NCI-H345 (cell line): ENCODE data around the gene ZFP57.
A peak's percentile ranks its signal among the peaks of the same experiment; 100 is the strongest.
"Not testable (repeated sequence)": the region's sequence is repeated elsewhere in the genome, so short reads cannot be mapped to it uniquely, and the experiment has no call there.

Experiments used
- DNase-seq: peaks from one replicate; lab custom pipeline; 2025; lab: John Stamatoyannopoulos, UW

Gene ZFP57

DNA sequence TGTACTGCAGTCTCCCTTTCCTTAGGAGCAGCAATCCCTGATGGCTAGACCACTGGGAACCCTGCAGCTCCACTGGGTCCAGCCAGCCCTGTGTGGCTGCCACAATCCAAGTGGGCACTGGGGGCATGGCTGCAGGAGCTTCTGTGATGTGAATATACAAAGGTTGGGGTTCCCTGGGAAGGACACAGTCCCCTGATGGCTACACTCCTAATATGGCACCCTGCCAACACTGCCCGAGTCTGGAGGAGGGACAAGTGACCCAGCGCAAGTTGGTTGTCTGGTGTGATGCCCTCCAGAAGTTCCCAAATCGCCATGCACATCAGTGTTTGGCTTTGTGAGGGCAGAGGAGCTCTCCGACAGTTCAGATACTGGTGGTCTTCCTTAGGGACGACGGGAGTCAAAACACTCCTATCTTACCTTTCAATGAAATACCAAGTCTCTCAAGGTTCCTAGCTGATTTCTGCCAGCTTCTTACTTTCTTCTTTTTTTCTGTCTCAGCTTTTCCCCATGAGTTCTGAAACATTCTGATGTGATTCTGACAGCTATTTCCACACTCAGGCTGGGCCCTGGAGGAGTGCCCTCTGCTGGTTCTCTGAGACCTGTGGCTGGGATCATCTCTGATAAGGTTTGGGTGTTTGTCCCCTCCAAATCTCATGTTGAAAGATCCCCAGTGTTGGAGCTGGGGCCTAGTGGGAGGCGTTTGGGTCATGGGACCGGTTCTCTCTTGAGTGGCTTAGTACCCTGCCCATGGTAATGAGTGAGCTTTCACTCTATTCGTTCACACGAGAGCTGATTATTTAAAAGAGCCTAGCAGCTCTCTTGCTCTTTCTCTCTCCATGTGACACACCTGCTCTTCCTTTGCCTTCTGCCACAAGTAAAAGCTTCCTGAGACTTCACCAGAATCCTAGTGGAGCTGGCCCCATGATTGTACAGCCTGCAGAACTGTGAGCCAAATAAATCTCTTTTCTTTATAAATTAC is 15.5 kb upstream of the ZFP57 start:
- peak; percentile 25 for DNase-seq

DNA sequence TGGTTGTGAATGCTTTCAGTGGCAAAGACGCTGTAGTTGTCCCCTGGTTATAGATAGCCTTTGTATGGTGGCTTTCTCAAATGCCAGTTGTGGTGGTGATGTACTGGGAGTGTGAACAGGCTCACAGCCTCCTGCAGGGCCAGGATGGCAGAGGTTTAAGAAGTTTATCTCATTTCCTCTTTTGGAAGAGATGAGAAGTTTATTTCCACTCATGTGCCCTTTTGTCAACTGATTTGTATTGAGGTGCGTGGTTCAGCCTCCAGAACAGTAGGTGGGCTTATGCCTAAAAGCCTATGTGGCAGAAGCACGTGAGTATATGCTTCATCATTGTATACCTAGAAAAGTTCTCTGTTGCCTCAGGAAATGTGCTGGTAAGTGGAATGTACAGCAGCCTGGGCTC is 13.7 kb upstream of the ZFP57 start:
- DNase-seq, result no peak

DNA sequence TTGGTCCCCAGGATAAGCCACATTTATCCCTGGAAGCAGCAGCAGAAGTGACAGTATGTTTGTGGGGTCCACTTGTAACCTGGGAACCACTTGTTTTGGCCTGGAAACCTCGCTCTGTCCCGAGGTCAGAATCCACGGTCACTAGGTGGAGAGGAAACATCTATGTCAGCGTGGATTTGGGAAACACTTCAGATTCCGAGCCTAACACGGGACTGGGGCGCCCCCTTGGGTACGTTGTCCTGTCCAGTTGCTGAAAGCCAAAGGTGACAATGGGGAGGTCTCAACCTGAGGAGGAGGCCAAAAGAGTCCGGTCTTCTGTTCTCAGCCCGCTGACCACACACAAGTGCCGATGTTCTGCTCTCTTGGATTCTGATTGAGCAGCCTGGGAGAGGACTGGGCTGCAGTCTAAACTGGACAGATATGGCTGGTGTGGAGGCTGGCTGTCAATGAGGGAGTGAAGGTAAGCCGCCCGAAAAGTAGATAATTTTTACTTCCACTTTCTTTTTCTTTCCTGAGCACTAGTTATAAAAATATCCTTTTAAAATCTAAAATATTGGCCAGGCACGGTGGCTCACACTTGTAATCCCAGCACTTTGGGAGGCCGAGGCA is 4.9 kb upstream of the ZFP57 start:
- DNase-seq, result no peak

DNA sequence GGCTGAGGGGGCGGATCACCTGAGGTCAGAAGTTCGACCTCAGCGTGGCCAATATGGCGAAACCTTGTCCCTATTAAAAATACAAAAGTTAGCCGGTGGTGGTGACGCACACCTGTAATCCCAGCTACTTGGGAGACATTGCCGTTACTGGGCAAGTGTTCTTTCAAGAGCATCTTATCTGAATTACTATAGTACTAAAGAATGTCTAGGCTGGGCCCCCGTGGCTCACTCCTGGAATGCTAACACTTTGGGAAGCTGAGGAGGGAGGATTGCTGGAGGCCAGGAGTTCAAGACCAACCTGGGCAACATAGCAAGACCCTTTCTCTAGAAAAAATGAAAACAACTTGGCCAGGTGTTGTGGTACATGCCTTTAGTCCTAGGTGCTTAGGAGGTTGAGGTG is 859 bp upstream of the ZFP57 start:
- no peak for DNase-seq

DNA sequence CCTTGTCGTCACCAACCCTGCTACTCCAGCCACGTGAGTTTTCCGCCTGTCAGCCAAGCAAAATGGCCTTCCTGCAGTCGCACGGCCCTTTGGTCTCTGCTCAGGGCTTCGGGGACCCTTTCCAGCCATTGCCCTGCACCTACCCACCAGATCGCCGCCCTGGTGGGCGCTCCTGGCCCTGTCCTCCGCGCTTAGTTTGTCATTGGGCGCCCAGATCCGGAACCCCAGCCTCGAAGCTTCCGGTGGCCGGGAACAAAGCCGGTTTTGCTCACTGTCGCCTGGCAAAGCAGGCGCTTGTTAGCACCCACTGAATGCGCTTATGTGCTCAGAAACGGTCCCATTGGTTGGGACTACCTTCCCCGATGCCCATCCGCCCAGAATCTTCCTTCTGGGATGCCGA is 536 bp downstream of the ZFP57 start:
- no peak for DNase-seq

DNA sequence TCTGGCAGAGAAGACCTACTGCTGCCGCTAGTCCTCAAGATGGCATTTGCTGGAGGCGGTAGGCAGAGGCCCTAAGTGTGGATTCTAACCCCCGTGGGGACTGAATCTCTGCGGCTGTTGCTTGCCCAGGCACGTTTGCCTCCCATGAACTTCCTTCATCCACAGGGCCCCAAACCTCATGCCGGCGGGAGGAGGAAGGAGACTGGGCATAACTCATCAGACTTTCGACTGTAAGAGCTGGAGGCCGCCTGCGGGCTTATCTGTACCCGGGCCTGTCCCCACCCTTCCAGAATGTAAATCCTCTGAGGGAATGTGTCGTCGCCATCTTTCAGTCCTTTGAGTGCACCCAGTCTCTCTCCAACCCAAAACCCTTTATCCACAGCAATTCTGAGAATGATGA is 990 bp downstream of the ZFP57 start:
- DNase-seq, result no peak

DNA sequence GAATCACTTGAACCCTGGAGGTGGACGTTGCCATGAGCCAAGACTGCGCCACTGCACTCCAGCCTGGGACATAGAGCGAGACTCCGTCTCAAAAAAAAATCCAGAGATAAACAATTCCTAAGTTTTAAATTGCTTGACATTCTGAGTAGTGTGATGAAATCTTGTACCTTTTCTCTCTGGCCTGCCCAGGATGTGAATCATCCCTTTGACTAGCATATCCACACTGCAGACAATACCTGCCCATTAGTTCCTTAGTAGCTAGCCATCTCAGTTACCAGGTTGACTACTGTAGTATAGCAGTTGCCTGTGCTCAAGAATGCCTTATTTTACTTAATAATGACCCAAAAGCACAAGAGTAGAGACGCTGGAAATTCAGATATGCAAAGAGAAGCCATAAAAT is 2.8 kb downstream of the ZFP57 start:
- no peak for DNase-seq

DNA sequence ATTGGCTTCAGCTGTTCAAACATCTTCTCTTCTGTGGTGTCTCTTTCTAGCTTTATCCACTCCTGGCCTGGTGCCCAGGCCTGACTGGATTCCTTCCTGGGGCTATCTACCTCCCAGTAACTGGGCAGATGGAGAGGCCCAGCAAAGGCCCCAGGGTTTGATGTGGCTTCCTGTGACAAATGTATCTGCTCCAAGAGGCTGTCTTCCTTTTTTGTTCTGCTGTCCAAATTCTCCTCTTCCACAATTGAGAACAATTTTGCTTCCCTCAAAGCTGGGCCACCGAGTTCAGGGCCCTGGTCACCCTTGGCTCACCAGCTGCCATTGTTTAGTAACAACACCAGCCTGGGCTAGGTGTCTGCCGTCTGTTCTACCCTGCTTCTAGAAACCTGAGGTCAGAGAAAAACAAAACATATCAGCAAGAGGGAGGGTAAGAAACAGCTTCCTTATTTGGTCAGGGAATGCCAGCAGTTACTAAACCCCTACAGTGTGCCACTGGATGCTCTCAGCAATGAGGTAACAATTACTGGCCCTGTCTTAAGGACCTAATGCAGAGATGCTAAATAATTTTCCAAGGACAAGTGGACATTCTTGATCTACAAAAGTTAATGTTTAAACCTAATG is 3.9 kb downstream of the ZFP57 start:
- DNase-seq, result peak; percentile 80

DNA sequence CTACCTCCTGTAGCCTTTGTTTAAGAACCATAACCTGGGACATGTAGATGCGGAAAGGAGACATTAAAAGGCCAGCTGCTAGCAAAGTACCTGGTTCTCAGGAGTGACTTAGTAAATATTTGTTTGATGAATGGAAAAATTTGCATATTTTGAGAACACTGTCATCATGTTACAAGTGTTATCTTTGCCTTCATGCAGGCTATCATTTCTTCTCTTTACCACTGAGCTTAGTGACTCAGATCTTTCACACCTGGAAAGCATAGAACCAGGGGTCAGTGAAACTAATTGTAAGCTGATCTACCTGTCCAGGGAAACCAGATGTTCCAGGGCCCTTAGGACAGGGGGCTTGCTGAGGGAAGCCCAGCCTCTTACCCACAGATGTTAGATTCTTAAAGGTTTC is 5.4 kb downstream of the ZFP57 start:
- peak; percentile 35 for DNase-seq

DNA sequence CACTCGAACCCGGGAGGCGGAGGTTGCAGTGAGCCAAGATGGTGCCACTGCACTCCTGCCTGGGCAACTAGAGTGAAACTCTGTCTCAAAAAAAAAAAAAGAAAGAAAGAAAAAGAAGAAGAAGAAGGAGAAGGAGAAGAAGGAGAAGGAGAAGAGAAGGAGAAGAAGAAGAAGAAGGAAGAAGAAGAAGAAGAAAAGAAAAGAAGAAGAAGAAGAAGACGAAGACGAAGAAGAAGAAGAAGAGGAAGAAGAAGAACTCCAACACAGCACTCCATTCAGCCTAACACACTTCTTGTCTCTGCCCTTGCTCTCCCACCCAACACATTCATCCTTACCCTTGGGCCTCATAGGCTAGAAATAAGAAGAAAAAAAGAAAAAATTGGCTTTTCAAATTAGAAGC is 6.9 kb downstream of the ZFP57 start:
- no peak for DNase-seq

DNA sequence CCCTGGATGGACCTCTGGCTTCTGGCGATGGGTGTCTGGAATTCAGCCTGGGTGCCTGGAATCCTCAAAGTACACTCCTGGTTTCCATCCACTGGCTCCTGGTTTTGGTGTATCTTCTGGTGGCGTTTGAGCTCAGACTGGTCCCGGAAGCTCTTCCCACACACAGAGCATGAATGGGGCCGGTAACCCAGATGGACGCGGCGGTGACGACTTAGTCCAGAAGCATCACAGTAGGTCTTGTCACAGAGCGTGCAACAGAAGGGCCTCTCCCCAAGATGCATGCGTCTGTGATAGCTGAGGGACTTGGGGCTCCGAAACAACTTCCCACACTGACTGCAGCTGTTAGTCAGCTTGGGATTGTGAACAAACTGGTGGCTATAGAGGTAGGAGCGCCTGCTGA is 7.8 kb downstream of the ZFP57 start:
- DNase-seq, result no peak

DNA sequence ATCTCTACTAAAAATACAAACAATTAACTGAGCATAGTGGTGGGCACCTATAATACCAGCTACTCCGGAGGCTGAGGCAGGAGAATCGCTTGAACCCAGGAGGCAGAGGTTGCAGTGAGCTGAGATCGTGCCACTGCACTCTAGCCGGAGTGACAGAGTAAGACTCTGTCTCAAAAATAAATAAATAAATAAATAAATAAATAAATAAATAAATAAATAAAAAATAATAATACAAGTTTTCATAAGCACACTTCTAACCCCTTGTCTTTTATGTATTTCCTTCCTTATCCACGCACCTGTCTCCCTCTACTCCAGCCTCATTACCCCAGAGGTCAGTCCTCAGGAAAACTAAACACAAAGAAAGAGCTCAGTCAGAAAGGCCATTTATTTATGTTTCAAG is 8.8 kb downstream of the ZFP57 start:
- not testable (repeated sequence) for DNase-seq

DNA sequence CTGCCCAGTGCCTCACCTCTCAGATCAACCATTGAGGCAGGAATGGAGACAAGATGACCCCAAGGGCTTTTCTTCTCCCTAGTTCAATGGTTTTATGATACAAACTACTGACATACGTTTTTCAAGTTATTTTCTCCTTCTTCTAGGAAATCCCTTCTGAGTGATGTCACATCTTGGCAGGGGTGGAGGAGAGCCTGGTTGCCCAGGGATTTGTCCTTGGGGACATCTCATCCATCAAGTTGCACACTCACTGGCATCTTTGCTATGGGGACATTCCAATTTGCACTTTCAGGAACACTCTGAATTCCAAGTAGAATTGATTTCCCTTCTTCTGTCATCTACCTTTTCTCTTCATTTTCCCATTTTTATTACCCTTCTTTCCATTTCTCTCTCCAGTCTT is 9.9 kb downstream of the ZFP57 start:
- DNase-seq, result no peak

DNA sequence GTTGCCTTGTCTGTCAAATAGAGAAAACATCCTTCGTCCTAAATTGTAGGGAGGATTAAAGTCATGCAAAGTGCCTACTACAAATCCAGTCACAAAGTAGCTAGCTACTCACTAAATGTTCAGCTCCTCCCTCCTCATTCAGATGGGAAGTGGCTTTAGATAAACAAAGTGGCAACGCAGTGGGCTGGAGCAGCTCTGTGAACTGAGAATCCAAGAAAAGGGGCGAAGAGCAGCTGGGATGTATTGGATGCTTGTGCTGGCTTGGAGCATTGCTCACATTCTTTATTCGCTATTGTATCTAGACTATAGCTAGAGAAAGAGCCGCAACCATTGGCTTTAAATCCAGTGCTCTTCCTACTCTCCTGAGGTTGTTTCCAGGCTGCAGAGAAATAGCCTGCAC is 13.8 kb downstream of the ZFP57 start:
- no peak for DNase-seq

DNA sequence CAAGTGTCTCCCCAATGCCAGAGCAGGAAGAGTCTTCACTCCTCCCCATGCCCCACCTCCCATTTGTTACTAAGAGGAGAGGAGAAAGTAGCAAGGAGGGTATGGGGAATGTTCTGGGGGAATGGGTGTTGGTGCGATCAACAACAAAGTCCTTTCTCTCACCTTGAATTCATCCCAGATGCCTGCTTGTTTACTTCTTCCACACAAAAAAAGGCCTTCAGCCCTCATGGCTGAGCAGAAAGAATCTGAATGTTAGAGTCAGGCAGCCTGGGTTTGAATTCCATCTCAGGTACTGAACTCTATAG is 14.2 kb downstream of the ZFP57 start:
- DNase-seq, result no peak

DNA sequence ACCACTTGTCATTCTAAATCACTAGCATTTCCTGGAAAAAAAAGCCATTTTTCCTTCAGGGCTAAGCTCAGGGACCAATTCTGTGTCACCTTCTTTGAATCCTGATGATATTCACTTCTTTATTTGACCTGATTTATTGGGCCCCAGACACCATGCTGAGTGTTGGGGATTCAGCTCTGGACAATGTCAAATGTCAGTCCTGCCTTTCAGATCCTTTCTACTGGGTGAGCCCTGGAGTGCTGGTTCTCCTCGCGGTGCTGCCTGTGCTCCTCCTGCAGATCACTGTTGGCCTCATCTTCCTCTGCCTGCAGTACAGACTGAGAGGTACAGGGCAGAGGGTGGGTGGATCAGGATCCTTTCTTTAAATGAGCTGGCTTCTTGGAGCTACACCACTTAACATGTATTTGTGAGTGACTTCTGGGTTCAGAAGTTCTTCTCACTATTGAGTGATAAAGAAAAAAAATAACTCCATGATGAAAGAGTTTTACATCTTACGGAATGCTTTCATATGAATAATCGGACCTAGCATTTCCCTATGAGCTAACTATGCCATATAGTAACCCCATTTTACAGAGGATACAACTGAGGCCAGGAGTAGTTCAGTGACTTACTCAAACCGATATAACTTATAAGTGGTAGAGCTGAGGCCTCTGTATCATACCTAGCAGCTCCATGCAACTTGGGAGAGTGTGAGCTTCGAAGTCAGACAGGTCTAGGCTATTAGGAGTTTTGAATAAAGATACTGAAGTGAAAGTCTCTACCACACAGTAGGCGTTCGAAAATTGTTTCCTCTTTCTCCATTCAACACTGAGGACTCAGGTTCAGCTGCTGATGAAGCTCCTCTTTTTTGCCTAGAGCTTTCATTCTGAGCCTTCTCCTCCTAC is 14.8 kb downstream of the ZFP57 start:
- no peak for DNase-seq

DNA sequence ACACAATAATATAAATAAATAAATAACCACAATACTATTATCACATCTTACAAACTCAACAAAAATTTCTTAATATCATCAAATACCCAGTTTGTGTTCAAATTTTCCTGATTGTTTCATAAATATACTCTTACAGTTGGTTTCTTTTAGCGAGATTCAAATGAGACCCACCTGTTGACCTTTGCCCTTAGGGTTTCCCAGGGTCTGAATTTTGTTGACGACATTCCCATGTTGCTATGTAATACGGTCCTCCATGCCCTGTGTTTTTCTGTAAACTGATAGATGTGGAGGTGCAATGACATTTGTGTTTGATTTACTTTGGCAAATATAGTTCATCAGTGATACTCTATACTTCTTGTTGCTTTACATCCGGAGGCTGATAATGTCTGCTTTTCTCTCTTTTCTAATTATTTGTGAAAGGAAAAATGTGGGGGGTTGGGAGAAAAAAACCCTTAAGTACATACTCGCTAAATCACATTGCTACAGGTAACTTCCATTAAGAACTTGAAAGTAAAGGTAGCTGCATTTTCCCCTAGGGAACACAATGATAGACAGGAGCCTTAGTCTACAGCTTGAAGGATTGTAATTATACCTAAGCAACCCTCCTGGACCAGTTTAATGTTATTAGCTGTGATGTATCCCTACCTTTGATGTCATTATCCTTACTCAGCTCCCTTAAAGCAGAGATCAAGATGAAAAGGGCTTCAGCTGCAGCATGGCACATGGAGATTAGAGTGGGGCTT is 17.5 kb downstream of the ZFP57 start:
- no peak for DNase-seq

DNA sequence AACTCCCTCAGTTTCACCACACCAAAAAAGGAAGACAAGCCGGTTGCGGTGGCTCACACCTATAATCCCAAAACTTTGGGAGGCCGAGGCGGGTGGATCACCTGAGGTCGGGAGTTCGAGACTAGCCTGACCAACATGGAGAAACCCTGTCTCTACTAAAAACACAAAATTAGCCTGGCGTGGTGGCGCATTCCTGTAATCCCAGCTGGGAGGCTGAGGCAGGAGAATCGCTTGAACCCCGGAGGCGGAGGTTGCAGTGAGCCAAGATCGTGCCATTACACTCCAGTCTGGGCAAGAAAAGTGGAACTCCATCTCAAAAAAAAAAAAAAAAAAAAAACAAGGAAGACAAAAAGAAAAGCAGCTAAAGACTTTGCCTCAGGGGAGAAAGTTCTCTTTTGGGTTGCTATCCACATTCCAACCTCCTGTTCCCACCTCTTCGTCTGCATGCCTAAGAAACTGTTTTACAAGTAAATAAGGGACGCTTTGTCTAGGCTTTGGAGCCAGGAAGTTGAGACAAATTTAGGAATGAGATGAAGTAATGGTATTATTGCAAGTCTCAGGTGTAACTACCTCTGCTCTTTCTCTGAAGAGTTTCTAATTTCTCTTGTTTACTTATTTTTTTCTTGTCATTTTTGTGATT is 19.3 kb downstream of the ZFP57 start:
- DNase-seq, result not testable (repeated sequence)

DNA sequence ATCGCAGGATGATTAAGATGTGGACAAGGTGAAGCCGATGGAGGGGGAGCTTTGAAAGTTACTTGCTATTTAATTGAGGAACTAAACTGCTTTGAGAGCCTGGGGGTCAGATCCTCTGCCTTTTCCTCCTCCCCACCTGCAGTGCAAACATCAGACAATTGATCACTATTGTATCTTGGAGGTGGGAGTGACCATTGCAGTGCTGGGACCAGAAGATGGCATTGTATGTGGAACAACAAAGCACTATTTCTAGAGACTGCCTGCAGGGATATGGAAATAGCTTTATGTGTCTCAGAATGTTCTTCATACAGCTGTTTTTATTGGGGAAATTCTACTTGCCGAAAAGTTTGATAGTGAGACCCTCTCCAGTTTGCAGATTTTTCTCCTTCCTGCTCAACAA is 19.9 kb downstream of the ZFP57 start:
- no peak for DNase-seq

DNA sequence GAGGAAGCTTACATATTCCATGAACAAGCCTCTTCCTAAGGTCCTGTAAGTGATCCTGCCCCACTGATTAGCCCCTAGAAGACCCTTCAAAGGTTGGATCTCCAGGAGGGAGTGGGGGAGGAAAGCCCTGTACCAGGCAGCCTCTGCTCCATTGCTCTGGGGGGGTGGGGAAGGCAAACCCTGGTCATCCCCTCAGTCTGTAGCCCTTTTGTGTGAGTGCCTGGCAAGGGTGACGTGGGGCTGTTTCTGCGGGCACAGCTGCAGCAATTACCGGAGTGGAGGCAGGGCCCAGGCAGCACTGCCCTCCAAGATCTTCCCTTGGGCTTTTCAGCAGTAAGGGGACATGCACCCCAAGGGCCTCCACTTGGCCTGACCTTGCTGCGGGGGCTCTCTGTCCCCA is 24.2 kb downstream of the ZFP57 start, which contains the start of gene MOG:
MOG (plus strand) TSS at position 295 of the 400 bp plus-strand sequence. CDS start 118 bp downstream, outside the sequence.
- no peak for DNase-seq

DNA sequence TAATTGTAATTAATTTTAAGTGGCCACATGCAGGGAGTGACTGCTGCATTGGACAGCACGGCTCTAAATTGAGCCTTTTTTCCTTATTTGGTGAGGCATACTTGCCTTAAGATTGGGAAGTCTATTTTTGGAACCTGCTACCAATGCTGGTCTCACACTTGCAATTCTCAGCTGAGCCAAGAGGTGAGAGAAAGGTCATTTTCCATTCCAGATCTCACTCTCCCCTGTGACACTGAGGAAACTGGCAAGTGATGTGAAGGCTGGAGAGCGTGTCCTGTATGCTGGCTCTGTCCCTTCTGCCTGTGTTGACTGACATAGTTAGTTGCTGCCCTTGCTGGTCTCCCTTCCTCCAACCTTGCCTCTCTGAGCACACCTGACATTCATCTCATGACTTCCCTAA is 24.8 kb downstream of the ZFP57 start:
- no peak for DNase-seq
